Common myeloid progenitor, CD34-positive (primary cell): ENCODE results near the gene TAF7. TPM values are rescaled to one million over a fixed set of nuclear protein-coding genes. Genes with fewer than 3 reads are reported as not detected.

Source experiments
- CTCF ChIA-PET: fragments of 350-600 bp; sonication (Branson Sonifier 250); formaldehyde crosslinking; loops from one replicate; lab custom pipeline; 2021; ENCODE audit warnings: antibody characterized with exemption; lab: Charles Lee
- POLR2A ChIA-PET: fragments of 350-600 bp; sonication (Branson Sonifier 250); formaldehyde crosslinking; loops from one replicate; lab custom pipeline; 2021; ENCODE audit warnings: antibody characterized with exemption; lab: Charles Lee
- DNase-seq, 3 donors: peaks; one replicate each; pipeline versions ENCODE4 v3.0.0 to v3.0.0-alpha.2; 2013
- H3K27ac ChIP-seq, 2 experiments: 1 replicate in 1 of 2; 2 replicates in 1 of 2; pipeline ENCODE4 v1.7.0; 2013; ENCODE audit warnings: inconsistent platforms in 2 of 2, low read length in 2 of 2, mild to moderate bottlenecking in 2 of 2, low read depth in 1 of 2, moderate library complexity in 1 of 2; ENCODE audit not compliant: severe bottlenecking in 2 of 2, insufficient read depth in 1 of 2, poor library complexity in 1 of 2
- H3K27me3 ChIP-seq, 5 experiments: replicated peaks in 2 of 5; 1 replicate in 3 of 5; 2 replicates in 2 of 5; pipeline versions ENCODE4 v1.6.1 to v1.7.0; 2013; ENCODE audit warnings: low read length in 4 of 5, mild to moderate bottlenecking in 2 of 5, moderate library complexity in 2 of 5, inconsistent platforms in 1 of 5; ENCODE audit not compliant: insufficient read depth in 5 of 5, control insufficient read depth in 4 of 5
- H3K36me3 ChIP-seq, 4 experiments: 1 replicate in 2 of 4; 2 replicates in 2 of 4; pipeline versions ENCODE4 v1.6.1 to v1.7.0; 2013; ENCODE audit warnings: low read length in 3 of 4, control low read depth in 1 of 4, mild to moderate bottlenecking in 1 of 4; ENCODE audit not compliant: control insufficient read depth in 4 of 4, insufficient read depth in 4 of 4
- H3K4me1 ChIP-seq, 4 experiments: 1 replicate in 3 of 4; 2 replicates in 1 of 4; pipeline versions ENCODE4 v1.6.1 to v1.7.1; 2013; ENCODE audit warnings: low read length in 3 of 4, mild to moderate bottlenecking in 3 of 4, control low read depth in 1 of 4, inconsistent platforms in 1 of 4, moderate library complexity in 1 of 4; ENCODE audit not compliant: control insufficient read depth in 4 of 4, insufficient read depth in 4 of 4; ENCODE audit errors: control extremely low read depth in 1 of 4
- H3K4me3 ChIP-seq, 7 experiments: 1 replicate in 4 of 7; 2 replicates in 3 of 7; pipeline versions ENCODE4 v1.5.1 to v1.7.0; 2013; ENCODE audit warnings: mild to moderate bottlenecking in 7 of 7, low read length in 6 of 7, moderate library complexity in 6 of 7, inconsistent platforms in 2 of 7, low read depth in 2 of 7, control low read depth in 1 of 7; ENCODE audit not compliant: insufficient read depth in 4 of 7, control insufficient read depth in 1 of 7; ENCODE audit errors: extremely low read depth in 1 of 7
- H3K9me3 ChIP-seq, 5 experiments: 1 replicate in 4 of 5; 2 replicates in 1 of 5; pipeline versions ENCODE4 v1.6.1 to v1.7.1; 2013; ENCODE audit warnings: low read length in 4 of 5, mild to moderate bottlenecking in 2 of 5, inconsistent platforms in 1 of 5, low read depth in 1 of 5, moderate library complexity in 1 of 5; ENCODE audit not compliant: control insufficient read depth in 4 of 5, insufficient read depth in 2 of 5; ENCODE audit errors: control extremely low read depth in 1 of 5
- WGBS: methylation state at CpG from one replicate; pipeline ENCODE4 v1.1.5; 2013; ENCODE audit not compliant: insufficient coverage; 5-methylcytosine and 5-hydroxymethylcytosine counted together
- polyA plus RNA-seq: library from polyadenylated mRNA; unstranded; fragments of 120-200 nt; gene quantifications from one replicate; pipeline ENCODE4 v1.2.1, GENCODE V29; 2013

The TAF7 gene
- 178 TPM for polyA plus RNA-seq

- Histone ChIP-seq H3K27me3 (no peaks in the 10 kb centered on the region), H3K36me3 (peaks cover 11 to 32% (median 22%) of the 10 kb centered on the region in 4 experiments), H3K27ac (peak within 1 kb of the TSS; percentile 99), H3K4me1 (peaks cover 0 to 5% (median 0%) of the 10 kb centered on the region in 4 experiments), H3K4me3 (peak within 1 kb of the TSS; percentile 62 to 97 (median 87)), H3K9me3 (peaks cover 12 to 70% (median 37%) of the 10 kb centered on the region in 5 experiments)
- peak; percentile 96 to 98 (median 97) for DNase-seq
- CTCF ChIA-PET = interaction anchor here (0.5 to 3.5 kb wide), 24 partner anchors 9 to 243 kb away, joined by 3 to 12 read pairs (median 4); partner anchors contain the start of genes PCDHGA10, PCDHGA11, PCDHGA12 and PCDHGA2
- WGBS = under 1% methylated on average over 65 of the region's 67 CpGs
- POLR2A ChIA-PET = interaction anchor here (1.2 kb wide), 1 partner anchor 298 kb away, joined by 3 read pairs; the partner anchor contains the start of gene DIAPH1
These were observed at the start of gene TAF7 for GRCh38 chr5:141320225-141321169. Gene TAF7, minus strand, starts transcription at chr5:141320784. Its CDS starts 740 bp downstream, at chr5:141320044.

- CTCF ChIA-PET = no interaction called here
- Histone ChIP-seq H3K4me1 (peaks cover 0 to 6% (median under 1%) of the 10 kb centered on the region in 4 experiments), H3K27me3 (peaks cover 19 to 83% (median 41%) of the 10 kb centered on the region in 5 experiments), H3K27ac (no peak overlapping the region), H3K4me3 (no peak overlapping the region), H3K36me3 (peaks cover 0 to 21% (median 0%) of the 10 kb centered on the region in 4 experiments), H3K9me3 (peaks cover 12 to 71% (median 52%) of the 10 kb centered on the region in 5 experiments)
- POLR2A ChIA-PET = no interaction called here
- no peak for DNase-seq
- 31% methylated on average over 44 of the region's 46 CpGs for WGBS
These were observed 45.7 kb upstream of the TAF7 start for GRCh38 chr5:141366016-141366896.

GRCh38 chr5:141363952-141364660 lies 43.5 kb upstream of the TAF7 start, which contains the start of gene PCDHGA5:
Gene PCDHGA5, plus strand, starts transcription at chr5:141364162. Its CDS starts 169 bp downstream, at chr5:141364331.
- Histone ChIP-seq H3K4me1 (no peaks in the 10 kb centered on the region), H3K27ac (no peak within 1 kb of the TSS), H3K9me3 (peaks cover 10 to 74% (median 58%) of the 10 kb centered on the region in 5 experiments), H3K27me3 (peaks cover 19 to 81% (median 52%) of the 10 kb centered on the region in 5 experiments), H3K4me3 (peak within 1 kb of the TSS in 1 of 7 experiments; percentile 20), H3K36me3 (peaks cover 0 to 21% (median 0%) of the 10 kb centered on the region in 4 experiments)
- CTCF ChIA-PET = interaction anchor here (0.8 to 1.5 kb wide), 3 partner anchors 10 to 199 kb away, joined by 3 to 5 read pairs (median 4); no protein-coding TSS in a partner anchor
- DNase-seq = peak in 2 of 3 donors; percentile 19 to 35
- POLR2A ChIA-PET = no interaction called here
- WGBS = 23% methylated on average over 28 of the region's 34 CpGs

- peaks cover 20 to 80% (median 57%) of the 10 kb centered on the region in 5 experiments for H3K27me3 ChIP-seq
- CTCF ChIA-PET = interaction anchor here (0.7 kb wide), 1 partner anchor 37 kb away, joined by 3 read pairs; no protein-coding TSS in a partner anchor
- no peak for DNase-seq
- peaks cover 13 to 78% (median 58%) of the 10 kb centered on the region in 5 experiments for H3K9me3 ChIP-seq
- H3K4me1 ChIP-seq = no peaks in the 10 kb centered on the region
- no peak overlapping the region for H3K4me3 ChIP-seq
- H3K36me3 ChIP-seq = peaks cover 0 to 21% (median 0%) of the 10 kb centered on the region in 4 experiments
- H3K27ac ChIP-seq = no peak overlapping the region
- POLR2A ChIA-PET = no interaction called here
These were observed 42.1 kb upstream of the TAF7 start for GRCh38 chr5:141362719-141363118.

GRCh38 chr5:141360685-141361084 lies 40.1 kb upstream of the TAF7 start:
- Histone ChIP-seq H3K27me3 (peaks cover 12 to 84% (median 55%) of the 10 kb centered on the region in 5 experiments), H3K36me3 (peaks cover 0 to 16% (median 0%) of the 10 kb centered on the region in 4 experiments), H3K27ac (no peak overlapping the region), H3K4me3 (peak overlapping the region in 2 of 7 experiments; percentile 62 to 78), H3K9me3 (peaks cover 13 to 78% (median 63%) of the 10 kb centered on the region in 5 experiments), H3K4me1 (no peaks in the 10 kb centered on the region)
- CTCF ChIA-PET = interaction anchor here (1.2 to 1.5 kb wide), 3 partner anchors 11 to 153 kb away, joined by 3 read pairs; no protein-coding TSS in a partner anchor
- no peak for DNase-seq
- WGBS = 34% methylated on average over 12 of the region's 15 CpGs
- POLR2A ChIA-PET = no interaction called here
